ENCODE data around the gene C19orf53.
A peak's percentile ranks its signal among the peaks of the same experiment; 100 is the strongest.

Gene C19orf53

GRCh38 chr19:13817615-13818371 is 43.5 kb downstream of the C19orf53 start:
- TF ChIP-seq GATA1 (IDR thresholded peaks at IDR 0.05; ENCODE audit: low read depth, low read length) (no peak), POLR2A (IDR thresholded peaks at IDR 0.05; ENCODE audit: low read length) (no peak)
- DNase-seq: peak; percentile 52 to 60

GRCh38 chr19:13819238-13819637 is 45.0 kb downstream of the C19orf53 start:
- no peak for DNase-seq
- TF ChIP-seq POLR2A (IDR thresholded peaks at IDR 0.05; ENCODE audit: low read length) (no peak), GATA1 (IDR thresholded peaks at IDR 0.05; ENCODE audit: low read depth, low read length) (no peak)

- TF ChIP-seq POLR2A (IDR thresholded peaks at IDR 0.05; ENCODE audit: low read length): no peak
- no peak for TF ChIP-seq GATA1 (IDR thresholded peaks at IDR 0.05; ENCODE audit: low read depth, low read length)
- no peak for DNase-seq
Measured at GRCh38 chr19:13821292-13821691, 47.0 kb downstream of the C19orf53 start.

GRCh38 chr19:13823256-13823655 is 49.0 kb downstream of the C19orf53 start:
- DNase-seq: no peak
- TF ChIP-seq POLR2A (IDR thresholded peaks at IDR 0.05; ENCODE audit: low read length) (no peak), GATA1 (IDR thresholded peaks at IDR 0.05; ENCODE audit: low read depth, low read length) (no peak)

- no peak for TF ChIP-seq POLR2A (IDR thresholded peaks at IDR 0.05; ENCODE audit: low read length)
Measured at GRCh38 chr19:13823901-13824300, 49.6 kb downstream of the C19orf53 start.

GRCh38 chr19:13824703-13825102 is 50.4 kb downstream of the C19orf53 start:
- TF ChIP-seq GATA1 (IDR thresholded peaks at IDR 0.05; ENCODE audit: low read depth, low read length): no peak
- TF ChIP-seq POLR2A (IDR thresholded peaks at IDR 0.05; ENCODE audit: low read length): no peak
- DNase-seq: no peak

More at GRCh38 chr19:13823901-13824300, 49.6 kb downstream of the C19orf53 start:
- DNase-seq: no peak

- TF ChIP-seq GATA1 (IDR thresholded peaks at IDR 0.05; ENCODE audit: low read depth, low read length) (no peak), POLR2A (IDR thresholded peaks at IDR 0.05; ENCODE audit: low read length) (no peak)
- DNase-seq: peak; percentile 28 to 29
Measured at GRCh38 chr19:13825489-13826441, 51.5 kb downstream of the C19orf53 start.

GRCh38 chr19:13826652-13827235 is 52.5 kb downstream of the C19orf53 start:
- TF ChIP-seq POLR2A (IDR thresholded peaks at IDR 0.05; ENCODE audit: low read length): no peak
- no peak for TF ChIP-seq GATA1 (IDR thresholded peaks at IDR 0.05; ENCODE audit: low read depth, low read length)
- no peak for DNase-seq

GRCh38 chr19:13827656-13828055 is 53.4 kb downstream of the C19orf53 start:
- TF ChIP-seq POLR2A (IDR thresholded peaks at IDR 0.05; ENCODE audit: low read length) (no peak), GATA1 (IDR thresholded peaks at IDR 0.05; ENCODE audit: low read depth, low read length) (no peak)
- DNase-seq: no peak

Data from erythroblast (primary cell).